ENCODE measurements around the gene AKT1.

GRCh38 chr14:104826189-104826860 lies 30.8 kb upstream of the AKT1 start:
- TF ChIP-seq CTCF (IDR thresholded peaks at IDR 0.05; ENCODE audit: low read length) (peak; percentile 39), EZH2 (optimal IDR thresholded peaks at IDR 0.05; ENCODE audit: low read depth, low read length) (no peak), EZH2phosphoT487 (IDR thresholded peaks at IDR 0.05; ENCODE audit: low read length) (no peak)
